Stimulated activated CD8-positive, alpha-beta memory T cell treated with anti-CD3 and anti-CD28 coated beads, Interleukin-7, amount 100 ng/mL, for 1 hour (primary cell): Measurements from ENCODE around the gene PARVG.

Source experiments
- DNase-seq, 2 donors: peaks; one replicate each; pipeline ENCODE4 v3.0.0-alpha.2; 2020; ENCODE audit warnings: low read depth in 2 of 2

PARVG gene

DNA sequence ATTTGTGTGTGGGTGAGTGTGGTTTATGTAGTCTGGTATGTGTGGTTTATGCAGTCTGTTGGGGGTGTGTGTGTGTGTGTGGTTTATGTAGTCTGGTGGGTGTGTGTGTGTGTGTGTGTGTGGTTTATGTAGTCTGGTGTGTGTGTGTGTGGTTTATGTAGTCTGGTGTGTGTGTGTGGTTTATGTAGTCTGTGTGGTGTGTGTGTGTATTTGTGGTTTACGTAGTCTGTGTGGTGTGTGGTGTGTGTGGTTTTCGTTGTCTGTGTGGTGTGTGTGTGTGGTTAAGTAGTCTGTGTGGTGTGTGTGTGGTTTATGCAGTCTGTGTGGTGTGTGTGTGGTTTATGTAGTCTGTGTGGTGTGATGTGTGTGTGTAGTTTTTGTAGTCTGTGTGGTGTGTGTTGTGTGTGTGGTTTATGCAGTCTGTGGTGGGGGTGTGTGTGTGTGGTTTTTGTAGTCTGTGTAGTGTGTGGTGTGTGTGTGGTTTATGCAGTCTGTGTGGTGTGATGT, 26.2 kb upstream of the PARVG start:
- no peak for DNase-seq

DNA sequence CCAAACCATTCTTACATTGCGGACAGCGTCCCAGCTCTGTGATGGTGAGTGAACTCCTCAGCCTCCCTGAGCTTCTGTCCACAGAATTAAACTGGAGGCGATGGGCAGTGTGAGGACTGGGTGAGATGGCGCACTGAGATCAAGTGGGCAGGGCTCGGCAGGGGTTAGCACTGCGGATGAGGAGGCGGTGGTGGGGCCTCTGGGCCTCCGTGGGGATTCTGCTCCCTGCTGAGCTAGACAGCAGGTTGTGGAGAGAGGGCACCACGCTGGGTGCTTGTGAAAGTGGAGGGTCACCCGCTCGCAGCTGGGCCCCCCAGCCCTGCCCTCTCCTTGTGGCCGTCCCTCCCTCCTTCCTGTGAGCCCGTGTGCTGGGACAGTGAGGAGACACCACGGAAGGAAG, 25.6 kb upstream of the PARVG start:
- DNase-seq: no peak

- no peak for DNase-seq
Measured at GRCh38 chr22:44157916-44158618, 22.7 kb upstream of the PARVG start.

DNA sequence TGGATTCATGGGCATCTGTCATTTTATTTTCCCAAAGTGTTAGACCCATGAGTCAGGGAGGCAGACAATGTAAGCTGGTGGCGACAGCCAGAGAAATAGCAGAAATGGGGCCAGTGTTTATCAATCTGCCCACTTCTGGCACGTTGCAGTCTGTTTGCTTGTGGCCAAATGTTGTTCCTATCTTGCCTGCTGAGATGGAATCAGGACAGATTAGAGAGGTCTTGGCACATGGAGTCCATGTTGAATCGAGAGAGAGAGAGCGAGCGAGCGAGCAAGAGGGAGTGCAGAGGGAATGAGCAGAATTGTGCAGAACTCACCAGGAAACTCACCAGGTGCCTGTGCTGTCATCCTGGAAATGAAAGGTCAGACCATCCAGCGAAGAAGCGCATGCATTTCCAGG, 21.9 kb upstream of the PARVG start:
- DNase-seq: no peak

GRCh38 chr22:44159221-44159620, 21.5 kb upstream of the PARVG start:
- no peak for DNase-seq

DNA sequence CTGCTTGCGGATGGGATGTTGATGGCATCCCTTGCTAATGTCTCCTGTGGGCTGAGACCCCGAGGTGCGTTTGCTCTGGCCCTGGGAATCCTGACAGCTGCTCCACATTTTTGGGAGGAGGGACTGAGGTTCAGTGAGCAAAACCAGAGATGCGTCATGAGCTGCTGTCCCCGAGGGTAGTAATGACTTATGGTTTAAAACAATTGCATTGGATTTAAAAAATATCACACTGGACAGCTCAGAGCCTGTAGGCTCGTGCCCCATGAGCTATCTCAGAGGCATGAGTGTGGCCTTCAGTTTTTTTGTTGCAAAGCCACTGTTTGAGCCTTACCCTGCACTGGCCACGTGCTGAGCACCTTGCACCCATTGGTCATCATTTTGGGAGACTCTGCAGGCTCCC, 20.9 kb upstream of the PARVG start:
- no peak for DNase-seq

- DNase-seq: no peak
Measured at GRCh38 chr22:44160421-44160820, 20.3 kb upstream of the PARVG start.

DNA sequence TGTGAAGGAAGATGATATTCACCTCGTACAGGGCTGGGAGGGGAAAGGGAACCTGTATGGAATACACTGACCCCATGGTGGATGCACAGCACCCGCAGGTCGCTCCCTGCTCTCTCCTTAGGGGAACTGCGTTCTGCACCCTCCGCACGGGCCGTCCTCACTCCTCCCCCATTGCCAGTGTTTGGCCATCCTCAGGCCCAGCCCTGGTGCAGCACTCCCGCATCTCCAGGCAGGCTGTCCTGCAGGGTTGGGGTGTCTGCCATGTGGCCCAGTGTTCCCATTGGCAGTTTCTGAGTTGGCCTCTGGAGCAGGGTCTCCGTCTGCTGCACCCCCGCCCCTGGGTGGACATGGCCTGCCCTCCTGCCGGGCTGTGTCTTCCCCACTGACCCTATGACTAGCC, 19.1 kb upstream of the PARVG start:
- DNase-seq: no peak

DNA sequence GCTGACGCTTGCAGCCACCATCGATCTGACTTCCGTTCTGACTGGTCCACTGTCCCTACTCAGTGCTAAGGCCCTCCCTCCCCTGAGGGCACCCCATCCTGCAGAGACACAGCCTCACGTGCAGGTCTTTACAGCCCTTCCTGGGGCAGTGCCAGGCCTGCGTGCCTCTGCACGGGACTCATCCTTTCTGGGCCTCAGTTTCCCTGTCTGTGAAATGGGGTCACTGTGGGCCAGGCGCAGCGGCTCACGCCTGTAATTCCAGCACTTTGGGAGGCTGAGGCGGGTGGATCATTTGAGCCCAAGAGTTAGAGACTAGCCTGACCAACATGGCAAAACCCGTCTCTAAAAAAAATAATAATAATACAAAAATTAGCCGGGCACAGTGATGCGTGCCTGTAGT, 17.8 kb upstream of the PARVG start:
- DNase-seq: no peak

GRCh38 chr22:44163536-44163935, 17.2 kb upstream of the PARVG start:
- no peak for DNase-seq

- no peak for DNase-seq
Measured at GRCh38 chr22:44164031-44164430, 16.7 kb upstream of the PARVG start.

DNA sequence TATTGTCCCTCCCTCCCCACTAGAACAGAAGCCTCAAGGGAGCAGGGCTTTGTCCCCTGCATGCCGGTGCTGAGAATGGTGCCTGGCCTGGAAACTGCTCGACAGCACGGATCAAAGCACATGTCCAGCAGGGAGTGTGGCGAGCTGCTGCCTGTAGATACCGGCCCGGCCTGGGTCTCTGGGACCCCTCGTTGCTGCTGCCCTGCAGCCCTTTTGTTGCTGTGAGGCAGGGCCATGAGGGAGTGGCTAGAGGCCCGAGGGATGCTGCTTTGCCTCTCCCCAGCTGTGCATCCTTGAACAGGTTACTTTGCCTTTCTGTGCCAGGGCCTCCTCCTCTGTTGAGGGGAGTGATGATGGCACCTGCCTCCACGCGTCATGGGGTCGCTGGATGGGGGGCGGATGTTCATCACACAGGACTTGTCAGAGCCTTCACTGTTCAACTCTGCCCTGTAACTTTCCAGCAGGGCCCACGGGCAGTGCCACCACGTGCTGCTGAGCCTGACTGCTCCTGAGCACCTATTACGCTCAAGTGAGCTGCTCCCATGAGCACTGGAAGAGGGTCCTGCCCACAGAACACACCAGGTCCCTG, 15.3 kb upstream of the PARVG start:
- DNase-seq: no peak

- no peak for DNase-seq
Measured at GRCh38 chr22:44166498-44167276, 14.0 kb upstream of the PARVG start.

DNA sequence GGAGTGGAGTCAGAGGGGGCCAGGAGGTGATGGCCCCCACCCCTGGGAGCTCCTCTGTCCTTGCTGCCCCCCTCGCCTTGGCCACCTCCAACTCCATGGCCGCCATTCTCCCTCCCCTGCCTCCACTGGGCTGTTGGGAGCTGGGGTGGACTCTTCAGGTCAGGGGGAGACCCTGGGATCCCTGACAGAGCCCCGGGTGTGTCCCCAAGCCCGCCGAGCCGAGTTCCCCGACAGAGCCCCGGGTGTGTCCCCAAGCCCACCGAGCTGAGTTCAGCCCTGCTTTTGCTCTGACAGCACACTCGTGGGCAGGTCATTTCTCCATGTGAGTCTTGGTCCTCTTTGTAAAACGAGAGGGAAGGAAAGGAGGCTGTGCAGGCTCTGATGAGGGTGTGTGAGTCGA, 13.2 kb upstream of the PARVG start:
- no peak for DNase-seq

DNA sequence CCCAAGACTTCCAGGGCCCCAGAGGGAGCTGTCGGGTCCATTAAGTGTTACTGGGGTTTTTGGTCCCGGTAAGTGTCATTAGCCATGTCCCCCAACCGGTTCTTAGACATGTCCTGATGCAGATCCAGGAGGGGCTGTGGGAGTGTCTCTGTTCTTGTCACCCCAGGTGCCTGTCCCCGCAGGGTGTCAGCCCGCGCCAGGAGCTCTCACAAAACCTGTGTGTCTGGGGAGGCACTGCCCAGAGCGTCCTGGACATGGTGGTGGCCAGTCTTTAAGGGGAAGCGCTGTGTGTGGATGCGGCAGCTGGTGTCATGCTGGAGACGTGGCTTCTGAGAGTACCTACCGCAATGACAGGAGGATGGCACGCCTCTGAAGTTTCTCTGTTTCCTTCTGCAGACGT, 12.5 kb upstream of the PARVG start:
- DNase-seq: no peak

GRCh38 chr22:44170470-44170869, 10.3 kb upstream of the PARVG start:
- DNase-seq: no peak

DNA sequence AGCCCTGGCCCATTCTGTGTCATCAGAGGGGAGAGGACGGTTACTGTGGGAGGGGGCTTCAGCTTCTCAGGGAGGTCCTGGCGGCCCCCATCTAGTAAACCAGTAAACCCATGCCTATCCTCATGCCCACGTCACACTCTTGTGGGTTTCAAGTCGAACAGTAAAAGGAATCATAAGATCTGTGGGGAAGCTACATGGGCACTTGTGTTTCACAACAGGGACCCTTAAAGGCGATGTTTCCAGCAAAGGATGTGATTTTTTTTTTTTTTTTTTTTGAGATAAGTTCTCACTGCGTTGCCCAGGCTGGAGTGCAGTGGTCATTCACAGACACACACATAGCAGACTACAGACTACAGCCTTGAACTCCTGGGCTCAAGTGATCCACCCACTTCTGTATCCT, 9.2 kb upstream of the PARVG start:
- DNase-seq: no peak

- DNase-seq: no peak
Measured at GRCh38 chr22:44172370-44173108, 8.2 kb upstream of the PARVG start.

DNA sequence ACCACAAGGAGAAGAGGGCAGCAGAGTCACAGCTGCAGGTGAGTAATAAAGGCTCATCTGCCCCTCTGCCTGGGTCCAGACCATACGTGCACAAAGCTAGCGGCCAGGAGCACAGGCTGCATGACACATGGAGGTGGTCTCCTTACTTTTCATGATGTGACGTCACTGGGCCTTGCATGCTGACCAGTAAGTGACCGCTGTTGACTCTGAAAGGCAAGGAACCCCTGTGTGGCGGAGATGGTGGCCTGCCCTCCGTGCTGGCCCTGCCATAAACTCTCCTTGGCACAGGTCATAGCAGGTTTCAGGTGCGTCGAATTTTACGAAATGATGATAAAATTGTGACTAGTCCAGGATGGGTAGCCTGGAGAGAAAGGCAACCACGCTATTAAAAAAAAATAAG, 7.6 kb upstream of the PARVG start:
- DNase-seq: no peak

- no peak for DNase-seq
Measured at GRCh38 chr22:44175676-44176075, 5.0 kb upstream of the PARVG start.

DNA sequence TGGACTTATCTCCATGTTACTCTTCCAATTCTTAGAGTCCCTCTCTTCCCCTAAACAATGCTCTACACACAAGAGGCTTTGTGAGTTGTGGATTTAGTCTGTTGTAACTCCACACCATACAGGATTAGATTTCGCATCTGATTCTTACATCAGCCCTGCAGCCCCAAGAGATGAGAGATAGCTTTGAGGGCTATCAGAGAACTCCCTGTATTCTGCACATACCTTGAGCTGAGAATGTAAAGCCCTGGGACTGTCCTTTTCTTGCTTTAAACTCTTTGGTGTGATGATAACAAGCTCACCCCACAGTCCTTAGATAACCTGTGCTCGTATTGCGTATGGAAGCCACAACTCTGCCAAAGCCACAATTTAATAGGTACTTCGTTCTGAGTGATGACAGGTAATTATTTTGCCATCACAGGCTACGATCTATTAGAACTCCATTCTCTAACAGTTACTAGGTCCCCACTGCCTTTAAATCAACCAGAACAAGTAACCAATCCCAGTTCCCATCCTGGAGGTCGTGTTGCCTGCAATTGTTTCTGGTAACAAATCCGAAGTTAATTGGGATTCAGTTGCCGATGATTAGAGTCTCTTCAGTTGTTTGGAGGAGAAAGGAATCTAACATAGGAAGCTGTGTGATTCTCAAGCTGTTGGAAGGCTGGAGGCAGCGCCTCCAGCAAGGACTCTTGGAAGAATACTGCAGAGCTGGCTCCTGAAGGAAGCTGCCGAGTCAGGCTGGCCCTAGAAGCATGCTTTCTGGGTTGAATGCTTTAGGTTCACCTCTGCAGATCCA, 1.3 kb upstream of the PARVG start:
- DNase-seq: no peak
